Measurements from ENCODE around the gene RER1. TPM values are rescaled to one million over a fixed set of nuclear protein-coding genes. Genes with fewer than 3 reads are reported as not detected.

RER1 gene
- total RNA-seq, 1 donor = 18.8 TPM

GRCh38 chr1:2389644-2390043 lies 2.0 kb upstream of the RER1 start:
- Histone ChIP-seq H3K4me3 (ENCODE audit: low read length) (no peak overlapping the region), H3K9me3 (ENCODE audit: low read depth, low read length) (no peaks in the 10 kb centered on the region), H3K4me1 (ENCODE audit: insufficient read depth, low read length) (peaks cover 34% of the 10 kb centered on the region), H3K27me3 (ENCODE audit: insufficient read depth, low read length) (no peaks in the 10 kb centered on the region)

- Histone ChIP-seq H3K9me3 (ENCODE audit: low read depth, low read length) (no peaks in the 10 kb centered on the region), H3K4me3 (ENCODE audit: low read length) (peak overlapping the region; percentile 68), H3K4me1 (ENCODE audit: insufficient read depth, low read length) (peaks cover 39% of the 10 kb centered on the region), H3K27me3 (ENCODE audit: insufficient read depth, low read length) (no peaks in the 10 kb centered on the region)
Measured at GRCh38 chr1:2391931-2392509, 379 bp downstream of the RER1 start.

- Histone ChIP-seq H3K4me1 (ENCODE audit: insufficient read depth, low read length) (peaks cover 39% of the 10 kb centered on the region), H3K9me3 (ENCODE audit: low read depth, low read length) (no peaks in the 10 kb centered on the region), H3K4me3 (ENCODE audit: low read length) (peak overlapping the region; percentile 68), H3K27me3 (ENCODE audit: insufficient read depth, low read length) (no peaks in the 10 kb centered on the region)
Measured at GRCh38 chr1:2392686-2393085, 1.0 kb downstream of the RER1 start.

- Histone ChIP-seq H3K9me3 (ENCODE audit: low read depth, low read length) (no peaks in the 10 kb centered on the region), H3K27me3 (ENCODE audit: insufficient read depth, low read length) (no peaks in the 10 kb centered on the region), H3K4me1 (ENCODE audit: insufficient read depth, low read length) (peaks cover 39% of the 10 kb centered on the region), H3K4me3 (ENCODE audit: low read length) (no peak overlapping the region)
Measured at GRCh38 chr1:2393471-2393877, 1.8 kb downstream of the RER1 start.

DNA sequence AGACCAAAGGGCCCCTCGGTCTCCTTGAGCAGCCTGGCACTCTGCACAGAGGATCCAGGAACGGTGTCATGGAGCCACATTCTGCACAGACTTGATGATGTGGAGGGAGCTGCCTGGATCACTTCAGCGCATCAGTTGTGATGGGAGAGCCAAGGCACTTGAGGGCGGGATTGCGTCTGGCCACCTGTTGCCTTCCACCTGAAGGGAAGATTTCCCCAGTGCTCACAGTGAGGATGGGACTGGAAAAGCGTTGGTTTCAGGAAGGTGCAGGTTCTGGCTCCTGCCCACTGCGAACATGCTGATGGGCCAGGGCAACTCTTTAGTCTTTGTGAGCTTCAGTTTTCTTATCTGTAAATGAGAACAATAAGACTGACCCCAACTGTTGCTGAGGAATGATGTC lies 2.6 kb downstream of the RER1 start:
- no peaks in the 10 kb centered on the region for H3K27me3 ChIP-seq (ENCODE audit: insufficient read depth, low read length)
- H3K4me3 ChIP-seq (ENCODE audit: low read length) = no peak overlapping the region
- no peaks in the 10 kb centered on the region for H3K9me3 ChIP-seq (ENCODE audit: low read depth, low read length)
- peaks cover 39% of the 10 kb centered on the region for H3K4me1 ChIP-seq (ENCODE audit: insufficient read depth, low read length)

DNA sequence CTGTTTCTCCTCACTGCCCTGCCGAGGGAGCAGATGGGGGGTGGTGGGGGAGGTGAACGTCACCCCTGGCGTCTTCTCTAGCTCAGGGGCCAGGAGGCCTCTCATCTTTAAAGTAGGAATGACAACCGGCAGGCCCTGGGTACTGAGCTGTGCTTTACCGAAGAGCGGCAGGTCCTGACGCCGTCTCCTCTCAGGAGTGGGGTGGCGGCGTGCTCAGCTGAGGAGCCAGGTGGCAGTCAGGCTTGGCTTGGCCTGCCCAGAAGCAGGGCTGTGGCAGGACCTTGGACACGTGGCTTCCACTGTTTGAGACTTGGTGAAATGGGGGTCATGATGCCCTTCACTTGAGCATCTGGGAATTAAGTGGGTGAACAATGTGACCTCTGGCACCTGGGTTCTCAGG lies 3.1 kb downstream of the RER1 start:
- Histone ChIP-seq H3K4me3 (ENCODE audit: low read length) (no peak overlapping the region), H3K9me3 (ENCODE audit: low read depth, low read length) (no peaks in the 10 kb centered on the region), H3K4me1 (ENCODE audit: insufficient read depth, low read length) (peaks cover 39% of the 10 kb centered on the region), H3K27me3 (ENCODE audit: insufficient read depth, low read length) (no peaks in the 10 kb centered on the region)

- H3K27me3 ChIP-seq (ENCODE audit: insufficient read depth, low read length) = no peaks in the 10 kb centered on the region
- no peak overlapping the region for H3K4me3 ChIP-seq (ENCODE audit: low read length)
- no peaks in the 10 kb centered on the region for H3K9me3 ChIP-seq (ENCODE audit: low read depth, low read length)
- peaks cover 38% of the 10 kb centered on the region for H3K4me1 ChIP-seq (ENCODE audit: insufficient read depth, low read length)
Measured at GRCh38 chr1:2395245-2395644, 3.6 kb downstream of the RER1 start.

DNA sequence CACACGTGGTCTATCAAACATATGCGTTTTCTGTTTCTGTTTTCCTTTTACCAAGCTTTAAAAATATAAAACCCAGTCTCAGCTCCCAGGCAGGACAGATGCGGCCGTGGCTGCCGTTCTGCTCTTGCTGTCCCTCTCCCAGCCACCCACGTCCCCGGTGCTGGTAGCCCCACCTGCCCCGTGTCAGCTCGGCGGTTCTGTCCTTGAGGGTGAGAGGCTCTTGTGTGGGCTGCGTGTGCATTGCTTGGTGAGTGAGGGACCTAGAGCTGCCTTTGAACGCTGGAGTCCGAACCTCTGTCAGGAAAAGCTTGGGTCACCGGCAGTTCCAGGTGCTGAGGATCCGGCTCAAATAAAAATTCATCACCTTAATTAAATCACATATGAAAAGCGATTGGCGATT lies 4.4 kb downstream of the RER1 start:
- H3K27me3 ChIP-seq (ENCODE audit: insufficient read depth, low read length) = no peaks in the 10 kb centered on the region
- no peak overlapping the region for H3K4me3 ChIP-seq (ENCODE audit: low read length)
- H3K4me1 ChIP-seq (ENCODE audit: insufficient read depth, low read length) = peaks cover 30% of the 10 kb centered on the region
- H3K9me3 ChIP-seq (ENCODE audit: low read depth, low read length) = no peaks in the 10 kb centered on the region

DNA sequence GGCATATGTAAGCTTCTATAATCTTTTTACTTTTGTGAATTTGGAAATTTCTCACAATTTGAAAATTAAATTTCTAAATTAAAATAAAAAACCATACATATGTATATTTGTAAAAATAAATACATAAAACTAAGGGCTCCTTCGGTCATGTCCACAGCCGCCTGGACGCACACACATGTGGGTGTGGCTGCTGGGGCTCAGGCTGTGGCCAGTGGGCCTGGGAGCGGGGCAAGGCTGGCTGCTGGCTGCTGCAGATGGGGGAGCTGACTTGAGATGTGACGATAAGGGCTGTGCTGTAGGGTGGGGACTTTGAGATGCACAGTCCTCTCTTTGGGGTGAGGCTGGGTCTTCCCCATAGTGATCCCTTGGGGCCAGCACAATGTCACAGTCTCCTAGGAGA lies 4.8 kb downstream of the RER1 start:
- H3K27me3 ChIP-seq (ENCODE audit: insufficient read depth, low read length) = no peaks in the 10 kb centered on the region
- no peaks in the 10 kb centered on the region for H3K9me3 ChIP-seq (ENCODE audit: low read depth, low read length)
- H3K4me1 ChIP-seq (ENCODE audit: insufficient read depth, low read length) = peaks cover 29% of the 10 kb centered on the region

DNA sequence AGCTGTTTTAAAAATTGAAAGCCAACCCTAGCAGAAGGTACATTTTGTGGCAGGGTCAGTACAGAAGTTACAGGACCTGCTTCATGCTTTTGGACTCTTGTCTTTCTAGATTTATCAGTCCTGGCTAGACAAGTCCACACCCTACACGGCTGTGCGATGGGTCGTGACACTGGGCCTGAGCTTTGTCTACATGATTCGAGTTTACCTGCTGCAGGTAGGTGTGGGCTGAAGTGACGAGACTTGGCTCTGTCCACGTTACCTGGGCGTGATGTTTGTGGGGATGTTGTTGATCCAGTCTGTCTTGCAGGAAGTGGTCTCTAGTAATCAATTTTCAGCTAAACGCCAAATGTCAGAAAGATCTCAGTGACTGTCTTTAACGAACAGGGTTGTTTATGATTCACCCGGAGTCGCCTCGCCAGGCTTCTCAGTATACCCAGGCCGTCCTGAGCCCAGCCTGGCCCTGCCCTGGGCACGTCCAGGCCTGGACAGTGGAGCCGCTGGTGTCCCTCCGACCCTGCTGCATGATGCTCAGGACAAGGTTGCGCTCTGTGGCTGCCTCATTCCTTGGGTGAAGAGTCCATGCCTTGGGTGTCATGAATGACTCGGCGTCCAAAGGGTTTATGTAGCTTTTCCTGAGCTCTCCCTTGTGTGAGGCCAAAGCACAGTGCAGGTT lies 5.5 kb downstream of the RER1 start:
- Histone ChIP-seq H3K4me1 (ENCODE audit: insufficient read depth, low read length) (peaks cover 29% of the 10 kb centered on the region), H3K9me3 (ENCODE audit: low read depth, low read length) (no peaks in the 10 kb centered on the region), H3K4me3 (ENCODE audit: low read length) (no peak overlapping the region), H3K27me3 (ENCODE audit: insufficient read depth, low read length) (no peaks in the 10 kb centered on the region)

More for the DNA sequence above, 4.8 kb downstream of the RER1 start:
- H3K4me3 ChIP-seq (ENCODE audit: low read length) = no peak overlapping the region

GRCh38 chr1:2398871-2399270 lies 7.2 kb downstream of the RER1 start:
- peaks cover 12% of the 10 kb centered on the region for H3K4me1 ChIP-seq (ENCODE audit: insufficient read depth, low read length)
- no peak overlapping the region for H3K4me3 ChIP-seq (ENCODE audit: low read length)
- no peaks in the 10 kb centered on the region for H3K27me3 ChIP-seq (ENCODE audit: insufficient read depth, low read length)
- H3K9me3 ChIP-seq (ENCODE audit: low read depth, low read length) = no peaks in the 10 kb centered on the region

DNA sequence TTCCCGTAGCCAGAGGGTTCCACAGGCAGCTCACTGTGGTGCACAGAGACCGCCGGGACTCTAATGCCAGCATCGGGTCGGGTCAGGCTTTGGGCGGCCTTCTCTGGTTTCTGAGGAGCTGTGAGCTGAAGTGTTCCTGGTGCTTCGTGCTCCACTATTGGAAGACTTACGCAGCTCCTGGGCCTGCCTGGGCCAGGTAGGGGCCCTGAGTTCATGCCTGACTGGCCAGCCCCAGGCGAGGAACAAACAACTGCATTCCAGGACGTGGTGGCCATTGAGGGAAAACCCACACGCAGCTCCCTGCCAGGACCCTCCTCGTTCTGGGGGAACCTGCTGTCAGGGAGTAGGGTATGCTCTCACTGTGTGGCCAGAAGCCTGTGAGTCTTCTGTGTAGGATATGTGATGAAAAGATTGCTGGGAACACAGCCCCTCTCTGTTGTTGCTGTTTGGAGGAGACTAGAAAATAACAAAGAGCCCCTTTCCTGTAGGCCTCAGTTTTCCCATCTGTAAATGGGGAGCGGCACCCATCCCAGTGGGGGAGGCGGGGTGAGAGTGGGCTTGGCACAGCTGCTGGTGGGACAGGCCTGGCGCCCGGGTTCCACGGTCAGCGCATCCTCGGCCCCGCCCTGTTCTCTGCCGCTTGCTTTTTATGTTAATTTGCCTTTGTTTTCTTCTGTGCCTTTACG lies 8.4 kb downstream of the RER1 start:
- no peaks in the 10 kb centered on the region for H3K9me3 ChIP-seq (ENCODE audit: low read depth, low read length)
- H3K27me3 ChIP-seq (ENCODE audit: insufficient read depth, low read length) = no peaks in the 10 kb centered on the region
- H3K4me3 ChIP-seq (ENCODE audit: low read length) = no peak overlapping the region
- H3K4me1 ChIP-seq (ENCODE audit: insufficient read depth, low read length) = peaks cover 1% of the 10 kb centered on the region

DNA sequence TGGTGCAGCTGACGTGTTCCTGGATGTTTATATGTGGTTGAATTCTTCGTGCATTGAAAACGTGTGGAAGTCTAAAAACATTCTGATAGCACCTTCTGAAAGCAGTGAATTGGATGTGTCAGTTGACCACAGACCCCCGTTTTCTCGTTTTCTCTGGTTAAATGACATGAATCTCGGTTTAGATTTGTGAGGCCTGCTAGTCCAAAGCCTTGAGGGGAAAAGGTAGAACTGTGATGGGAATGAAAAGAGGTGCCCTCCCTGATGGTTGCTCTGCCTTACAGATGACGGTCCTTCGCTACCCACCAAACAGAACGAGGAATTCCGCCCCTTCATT lies 8.9 kb downstream of the RER1 start:
- no peaks in the 10 kb centered on the region for H3K27me3 ChIP-seq (ENCODE audit: insufficient read depth, low read length)
- no peaks in the 10 kb centered on the region for H3K9me3 ChIP-seq (ENCODE audit: low read depth, low read length)
- no peak overlapping the region for H3K4me3 ChIP-seq (ENCODE audit: low read length)
- H3K4me1 ChIP-seq (ENCODE audit: insufficient read depth, low read length) = no peaks in the 10 kb centered on the region

GRCh38 chr1:2400950-2401649 lies 9.5 kb downstream of the RER1 start:
- no peaks in the 10 kb centered on the region for H3K4me1 ChIP-seq (ENCODE audit: insufficient read depth, low read length)
- H3K27me3 ChIP-seq (ENCODE audit: insufficient read depth, low read length) = no peaks in the 10 kb centered on the region
- H3K9me3 ChIP-seq (ENCODE audit: low read depth, low read length) = no peaks in the 10 kb centered on the region
- no peak overlapping the region for H3K4me3 ChIP-seq (ENCODE audit: low read length)

DNA sequence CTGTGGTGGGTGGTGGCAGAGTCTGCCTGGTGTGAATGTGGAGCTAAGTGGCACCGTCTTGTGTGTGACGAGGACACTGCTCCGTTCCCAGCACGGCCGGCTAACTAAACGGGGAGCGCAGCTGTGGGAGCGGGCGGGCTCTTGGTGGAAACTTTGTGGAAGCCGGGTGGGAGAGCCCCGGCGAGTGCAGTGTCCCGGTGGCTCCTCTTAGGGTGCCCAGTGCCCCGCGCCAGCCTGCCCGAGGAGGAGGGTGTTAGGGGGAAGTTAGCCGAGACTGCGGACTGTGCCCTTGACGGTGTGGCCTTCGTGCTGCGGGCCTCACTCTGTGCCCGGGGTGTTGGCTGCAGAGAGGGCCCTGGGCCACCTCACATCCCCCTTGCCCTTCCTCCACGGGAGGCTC lies 10.8 kb downstream of the RER1 start:
- H3K4me1 ChIP-seq (ENCODE audit: insufficient read depth, low read length) = no peaks in the 10 kb centered on the region
- H3K4me3 ChIP-seq (ENCODE audit: low read length) = no peak overlapping the region
- no peaks in the 10 kb centered on the region for H3K27me3 ChIP-seq (ENCODE audit: insufficient read depth, low read length)

More for the DNA sequence above, 10.8 kb downstream of the RER1 start:
- H3K9me3 ChIP-seq (ENCODE audit: low read depth, low read length) = no peaks in the 10 kb centered on the region

Measured in mononuclear cell (primary cell).